Measurements from ENCODE around the gene GALNTL6.
"Not testable (repeated sequence)": the region's sequence is repeated elsewhere in the genome, so short reads cannot be mapped to it uniquely, and the experiment has no call there.

GALNTL6 gene

GRCh38 chr4:173018446-173018845 is 1205.2 kb downstream of the GALNTL6 start:
- TF ChIP-seq, protein P1, sequence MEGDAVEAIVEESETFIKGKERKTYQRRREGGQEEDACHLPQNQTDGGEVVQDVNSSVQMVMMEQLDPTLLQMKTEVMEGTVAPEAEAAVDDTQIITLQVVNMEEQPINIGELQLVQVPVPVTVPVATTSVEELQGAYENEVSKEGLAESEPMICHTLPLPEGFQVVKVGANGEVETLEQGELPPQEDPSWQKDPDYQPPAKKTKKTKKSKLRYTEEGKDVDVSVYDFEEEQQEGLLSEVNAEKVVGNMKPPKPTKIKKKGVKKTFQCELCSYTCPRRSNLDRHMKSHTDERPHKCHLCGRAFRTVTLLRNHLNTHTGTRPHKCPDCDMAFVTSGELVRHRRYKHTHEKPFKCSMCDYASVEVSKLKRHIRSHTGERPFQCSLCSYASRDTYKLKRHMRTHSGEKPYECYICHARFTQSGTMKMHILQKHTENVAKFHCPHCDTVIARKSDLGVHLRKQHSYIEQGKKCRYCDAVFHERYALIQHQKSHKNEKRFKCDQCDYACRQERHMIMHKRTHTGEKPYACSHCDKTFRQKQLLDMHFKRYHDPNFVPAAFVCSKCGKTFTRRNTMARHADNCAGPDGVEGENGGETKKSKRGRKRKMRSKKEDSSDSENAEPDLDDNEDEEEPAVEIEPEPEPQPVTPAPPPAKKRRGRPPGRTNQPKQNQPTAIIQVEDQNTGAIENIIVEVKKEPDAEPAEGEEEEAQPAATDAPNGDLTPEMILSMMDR (IDR thresholded peaks at IDR 0.05; ENCODE audit: borderline replicate concordance, control extremely low read depth, extremely low read depth, insufficient read depth, missing control alignments): no peak
- no peak for DNase-seq (ENCODE audit: low spot score)
- in situ Hi-C loops (cut with MboI; ENCODE audit: low sequenced_read_pairs, unreplicated experiment): loop anchor here (5.0 to 10.0 kb wide), 2 partner anchors 239 to 396 kb away; no protein-coding TSS in a partner anchor

GRCh38 chr4:173019664-173020063 is 1206.5 kb downstream of the GALNTL6 start:
- TF ChIP-seq, protein P1 (IDR thresholded peaks at IDR 0.05; ENCODE audit: borderline replicate concordance, control extremely low read depth, extremely low read depth, insufficient read depth, missing control alignments): no peak
- DNase-seq (ENCODE audit: low spot score): no peak
- in situ Hi-C loops (cut with MboI; ENCODE audit: low sequenced_read_pairs, unreplicated experiment): loop anchor here (5.0 to 10.0 kb wide), 2 partner anchors 238 to 395 kb away; no protein-coding TSS in a partner anchor

DNA sequence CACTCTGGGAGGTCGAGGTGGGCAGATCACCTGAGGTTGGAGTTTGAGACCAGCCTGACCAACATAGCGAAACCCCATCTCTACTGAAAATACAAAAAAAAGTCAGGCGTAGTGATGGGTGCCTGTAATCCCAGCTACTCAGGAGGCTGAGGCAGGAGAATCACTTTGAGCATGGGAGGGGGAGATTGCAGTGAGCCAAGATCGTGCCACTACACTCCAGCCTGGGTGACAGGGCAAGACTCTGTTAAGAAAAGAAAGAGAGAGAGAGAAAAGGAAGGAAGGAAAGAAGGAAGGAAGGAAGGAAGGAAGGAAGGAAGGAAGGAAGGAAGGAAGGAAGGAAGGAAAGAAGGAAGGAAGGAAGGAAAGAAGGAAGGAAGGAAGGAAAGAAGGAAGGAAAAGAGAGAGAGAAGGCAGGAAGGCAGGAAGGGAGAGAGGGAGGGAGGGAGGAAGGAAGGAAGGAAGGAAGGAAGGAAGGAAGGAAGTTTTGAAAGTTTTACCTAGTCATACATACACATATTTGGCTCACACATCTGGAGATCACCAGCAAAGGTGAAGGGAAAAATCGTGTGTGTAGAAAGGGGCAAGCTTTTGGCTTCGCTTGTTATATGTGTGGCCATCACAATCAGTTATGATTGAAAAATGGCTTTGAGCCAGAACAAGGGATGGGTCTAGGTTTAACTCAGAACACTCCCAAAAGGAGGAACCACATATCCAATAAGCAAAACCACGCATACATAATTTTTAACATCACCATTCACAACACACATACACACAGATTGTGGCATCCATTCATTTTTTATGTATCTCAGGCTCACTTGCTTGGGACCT is 1208.8 kb downstream of the GALNTL6 start:
- in situ Hi-C loops (cut with MboI; ENCODE audit: low sequenced_read_pairs, unreplicated experiment); DNase-seq (ENCODE audit: low spot score): not testable (repeated sequence)

DNA sequence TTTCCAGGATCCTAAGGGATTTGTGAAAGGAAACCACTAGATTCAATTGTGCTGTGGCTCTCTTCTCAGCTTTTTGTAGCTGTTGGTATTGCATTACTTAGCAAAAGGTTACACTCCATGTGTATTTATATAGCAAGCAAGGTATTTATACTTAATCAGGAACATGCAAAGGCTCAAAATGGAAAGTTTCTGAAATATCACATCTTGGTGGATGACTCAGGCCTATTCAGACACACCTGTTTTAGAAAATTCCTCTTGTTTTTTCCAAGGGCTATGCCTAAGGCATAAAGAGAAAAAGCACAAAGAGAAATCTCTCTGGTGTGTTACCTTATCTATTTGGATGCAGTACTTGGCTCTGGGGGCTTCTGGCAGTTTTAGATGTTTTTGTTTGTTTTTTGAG is 1211.0 kb downstream of the GALNTL6 start:
- TF ChIP-seq, protein P1 (IDR thresholded peaks at IDR 0.05; ENCODE audit: borderline replicate concordance, control extremely low read depth, extremely low read depth, insufficient read depth, missing control alignments): no peak
- in situ Hi-C loops (cut with MboI; ENCODE audit: low sequenced_read_pairs, unreplicated experiment): no loop called here

GRCh38 chr4:173025131-173025530 is 1211.9 kb downstream of the GALNTL6 start:
- TF ChIP-seq, protein P1 (IDR thresholded peaks at IDR 0.05; ENCODE audit: borderline replicate concordance, control extremely low read depth, extremely low read depth, insufficient read depth, missing control alignments): peak; percentile 48
- DNase-seq (ENCODE audit: low spot score): peak; percentile 58
- in situ Hi-C loops (cut with MboI; ENCODE audit: low sequenced_read_pairs, unreplicated experiment): no loop called here

More for the DNA sequence above, 1211.0 kb downstream of the GALNTL6 start:
- DNase-seq (ENCODE audit: low spot score): no peak

DNA sequence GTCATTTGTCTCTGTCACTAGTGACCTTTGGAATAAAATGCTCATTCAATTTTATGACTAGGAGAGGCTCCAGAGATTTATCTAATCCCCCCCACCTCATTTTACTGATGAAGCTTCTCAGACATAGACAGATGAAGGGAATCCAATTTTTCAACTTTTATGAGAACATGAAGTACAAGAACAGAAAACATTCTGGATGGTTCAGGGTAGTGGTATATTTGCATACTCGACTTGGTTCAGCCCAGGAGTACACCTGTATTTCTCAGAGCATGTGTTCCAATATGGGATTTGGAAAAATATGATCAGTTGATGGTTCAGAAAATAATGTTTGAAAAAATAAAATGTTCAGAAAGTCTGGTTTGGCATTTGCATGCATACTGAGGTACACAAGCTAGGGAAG is 1224.0 kb downstream of the GALNTL6 start:
- TF ChIP-seq, protein P1 (IDR thresholded peaks at IDR 0.05; ENCODE audit: borderline replicate concordance, control extremely low read depth, extremely low read depth, insufficient read depth, missing control alignments): no peak
- in situ Hi-C loops (cut with MboI; ENCODE audit: low sequenced_read_pairs, unreplicated experiment): no loop called here
- no peak for DNase-seq (ENCODE audit: low spot score)

- TF ChIP-seq, protein P1 (IDR thresholded peaks at IDR 0.05; ENCODE audit: borderline replicate concordance, control extremely low read depth, extremely low read depth, insufficient read depth, missing control alignments): no peak
- in situ Hi-C loops (cut with MboI; ENCODE audit: low sequenced_read_pairs, unreplicated experiment): no loop called here
- DNase-seq (ENCODE audit: low spot score): no peak
These were observed 1225.1 kb downstream of the GALNTL6 start for GRCh38 chr4:173038192-173038896.

Measured in GM13976 (cell line).